ENCODE results near the gene STAC2.
"Not testable (repeated sequence)": the region's sequence is repeated elsewhere in the genome, so short reads cannot be mapped to it uniquely, and the experiment has no call there.

The STAC2 gene

GRCh38 chr17:39225308-39225958 lies at the start of gene STAC2:
Gene STAC2 (minus strand): TSS chr17:39225945. CDS start chr17:39225502, 443 bp downstream.
- DNase-seq (ENCODE audit: low read depth in 3 of 3), result no peak

- DNase-seq (ENCODE audit: low read depth in 3 of 3), result no peak
Observed at GRCh38 chr17:39271546-39271945, 45.8 kb upstream of the STAC2 start.

- no peak for DNase-seq (ENCODE audit: low read depth in 3 of 3)
Observed at GRCh38 chr17:39270923-39271322, 45.2 kb upstream of the STAC2 start.

- no peak for DNase-seq (ENCODE audit: low read depth in 3 of 3)
Observed at GRCh38 chr17:39264119-39264518, 38.4 kb upstream of the STAC2 start.

- no peak for DNase-seq (ENCODE audit: low read depth in 3 of 3)
Observed at GRCh38 chr17:39261286-39261685, 35.5 kb upstream of the STAC2 start.

GRCh38 chr17:39252788-39253460 lies 27.2 kb upstream of the STAC2 start:
- no peak for DNase-seq (ENCODE audit: low read depth in 3 of 3)

- DNase-seq (ENCODE audit: low read depth in 3 of 3), result no peak
Observed at GRCh38 chr17:39251997-39252396, 26.3 kb upstream of the STAC2 start.

- not testable (repeated sequence) for DNase-seq (ENCODE audit: low read depth in 3 of 3)
Observed at GRCh38 chr17:39250076-39250475, 24.3 kb upstream of the STAC2 start.

GRCh38 chr17:39246274-39246673 lies 20.5 kb upstream of the STAC2 start:
- no peak for DNase-seq (ENCODE audit: low read depth in 3 of 3)

GRCh38 chr17:39244600-39245570 lies 19.1 kb upstream of the STAC2 start:
- peak; percentile 76 to 81 (median 80) for DNase-seq (ENCODE audit: low read depth in 3 of 3)

GRCh38 chr17:39244016-39244599 lies 18.4 kb upstream of the STAC2 start:
- no peak for DNase-seq (ENCODE audit: low read depth in 3 of 3)

- no peak for DNase-seq (ENCODE audit: low read depth in 3 of 3)
Observed at GRCh38 chr17:39243155-39243554, 17.4 kb upstream of the STAC2 start.

- DNase-seq (ENCODE audit: low read depth in 3 of 3), result no peak
Observed at GRCh38 chr17:39240631-39241030, 14.9 kb upstream of the STAC2 start.

- DNase-seq (ENCODE audit: low read depth in 3 of 3), result peak; percentile 41 to 47 (median 43)
Observed at GRCh38 chr17:39239640-39240314, 14.0 kb upstream of the STAC2 start.

GRCh38 chr17:39238311-39238972 lies 12.7 kb upstream of the STAC2 start:
- DNase-seq (ENCODE audit: low read depth in 3 of 3), result peak in 2 of 3 experiments; percentile 61 to 72

- DNase-seq (ENCODE audit: low read depth in 3 of 3), result no peak
Observed at GRCh38 chr17:39237586-39237985, 11.8 kb upstream of the STAC2 start.

GRCh38 chr17:39236981-39237441 lies 11.3 kb upstream of the STAC2 start:
- no peak for DNase-seq (ENCODE audit: low read depth in 3 of 3)

- no peak for DNase-seq (ENCODE audit: low read depth in 3 of 3)
Observed at GRCh38 chr17:39236450-39236927, 10.7 kb upstream of the STAC2 start.

- DNase-seq (ENCODE audit: low read depth in 3 of 3), result no peak
Observed at GRCh38 chr17:39235555-39236449, 10.1 kb upstream of the STAC2 start.

Measured in stimulated activated CD4-positive, alpha-beta T cell treated with anti-CD3 and anti-CD28 coated beads, TNF-alpha, amount 100 ng/mL, for 4 hours (primary cell).